GM13977 (cell line): ENCODE data around the gene CHST6.
"Not testable (repeated sequence)": the region's sequence is repeated elsewhere in the genome, so short reads cannot be mapped to it uniquely, and the experiment has no call there.

ENCODE experiments used
- DNase-seq: peaks from one replicate; pipeline ENCODE4 v3.0.0; 2012; ENCODE audit warnings: low spot score
- CTCF ChIP-seq: IDR thresholded peaks from 2 replicates; pipeline ENCODE4 v1.5.1; 2012; ENCODE audit warnings: mild to moderate bottlenecking, control low read depth; ENCODE audit not compliant: insufficient read depth; ENCODE audit errors: extremely low read depth, missing control alignments
- in situ Hi-C: fragments of 300-500 bp; cut with MboI; formaldehyde crosslinking; loops from one replicate; pipeline ENCODE4 v1.12.0; 2022; ENCODE audit warnings: low sequenced_read_pairs, low pct_unique_long_range_greater_than_20kb, mixed read lengths, inconsistent platforms; ENCODE audit not compliant: unreplicated experiment

CHST6 gene

DNA sequence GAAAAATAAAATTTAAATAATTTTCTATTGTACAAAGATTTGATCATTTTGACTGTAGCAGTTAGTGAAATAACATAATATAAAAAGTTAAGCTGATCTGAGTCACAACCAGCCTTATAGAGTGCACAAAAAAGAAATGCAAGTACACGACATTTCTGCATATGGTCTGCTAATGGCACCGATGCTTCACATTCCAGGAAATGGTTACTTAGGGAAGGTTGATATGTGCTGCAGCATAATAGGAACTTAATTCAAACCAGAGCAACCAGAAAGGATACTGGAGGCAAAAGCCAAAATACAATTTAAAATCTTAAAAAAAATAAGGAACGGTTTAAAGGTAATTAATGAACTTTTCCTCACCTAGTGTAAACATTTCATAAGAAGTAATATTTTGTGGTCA, 51.9 kb downstream of the CHST6 start:
- in situ Hi-C loops, result no loop called here
- DNase-seq, result no peak
- TF ChIP-seq CTCF, result no peak

DNA sequence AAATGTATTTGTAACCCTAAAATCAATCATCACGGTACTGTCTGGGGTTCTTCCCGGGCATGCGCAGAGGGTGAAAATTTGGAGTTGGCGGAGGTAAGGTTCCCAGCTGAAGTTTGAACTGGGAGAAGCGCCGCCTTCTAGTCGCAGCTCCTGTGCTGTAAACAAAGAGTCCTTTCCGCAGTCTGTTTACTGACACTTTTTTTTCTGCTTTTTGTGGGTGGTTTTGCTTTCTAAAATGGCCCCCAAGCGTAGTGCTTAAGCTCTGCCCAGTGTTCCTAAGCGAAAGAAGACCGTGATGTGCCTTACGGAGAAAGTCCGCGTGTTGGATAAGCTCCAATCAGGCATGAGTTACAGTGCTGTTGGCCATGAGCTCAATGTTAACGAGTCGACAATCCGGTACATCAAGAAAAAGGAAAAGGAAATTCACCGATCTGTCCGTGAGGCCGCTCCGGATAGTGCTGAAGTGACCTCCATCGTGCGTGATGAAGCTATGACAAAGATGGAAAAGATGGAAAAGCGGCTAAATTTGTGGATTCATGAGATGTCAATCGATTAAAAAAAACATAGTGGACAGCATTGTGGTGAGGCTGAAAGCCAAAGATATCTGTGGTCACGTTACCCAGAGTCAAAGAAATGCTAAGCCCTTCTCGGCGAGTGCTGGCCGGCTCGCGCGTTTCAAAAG, 61.4 kb downstream of the CHST6 start:
- peak; percentile 83 for DNase-seq
- TF ChIP-seq CTCF, result no peak
- in situ Hi-C loops, result no loop called here

DNA sequence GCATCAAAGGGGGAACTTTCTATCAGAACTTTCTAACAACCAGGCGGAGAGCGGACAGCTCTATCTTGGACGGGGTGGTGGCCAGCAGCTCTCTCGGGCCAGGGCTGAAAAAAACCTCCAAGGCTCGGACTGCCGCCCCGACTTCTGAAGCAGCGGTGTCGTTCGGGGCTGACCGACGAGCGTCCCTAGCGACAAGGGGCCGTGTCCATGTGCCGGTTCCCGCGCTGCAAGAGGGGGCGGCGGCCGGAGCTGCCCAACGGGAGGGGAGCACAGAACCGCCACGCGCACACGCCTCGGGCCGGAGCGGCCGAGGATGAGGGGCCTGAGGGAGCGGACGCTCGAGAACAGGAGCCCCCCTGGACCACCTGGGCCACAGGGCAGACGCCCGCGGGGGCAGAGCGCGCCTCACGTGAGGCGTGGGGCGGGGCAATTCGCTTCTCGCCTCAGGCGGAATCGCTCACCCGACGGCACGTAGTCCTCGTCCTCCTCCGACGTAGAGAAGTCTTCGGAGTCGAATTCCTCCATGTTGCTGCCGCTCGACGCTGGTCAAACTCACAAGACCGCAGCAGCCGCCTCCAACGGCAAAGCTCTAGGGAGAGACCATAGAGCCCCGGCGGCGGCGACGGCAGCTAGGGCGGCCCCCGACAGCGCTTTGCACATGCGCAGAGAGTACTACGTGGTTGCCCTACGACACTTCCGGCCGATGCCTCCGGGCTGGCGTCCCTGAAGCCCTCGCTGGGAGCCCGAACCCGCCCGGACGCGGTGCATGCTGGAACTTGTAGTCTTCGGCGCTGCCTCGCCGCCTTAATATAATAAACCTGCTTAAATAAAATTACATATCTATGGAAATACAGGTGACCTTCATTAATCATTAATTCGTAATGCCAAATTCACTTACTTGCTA, 62.2 kb downstream of the CHST6 start, which contains the start of gene CFDP1:
Gene CFDP1 (minus strand): TSS at position 676 of the 904 bp plus-strand sequence. CDS start 151 bp downstream, at position 525.
- no peak for TF ChIP-seq CTCF
- DNase-seq, result peak; percentile 97
- in situ Hi-C loops, result no loop called here

DNA sequence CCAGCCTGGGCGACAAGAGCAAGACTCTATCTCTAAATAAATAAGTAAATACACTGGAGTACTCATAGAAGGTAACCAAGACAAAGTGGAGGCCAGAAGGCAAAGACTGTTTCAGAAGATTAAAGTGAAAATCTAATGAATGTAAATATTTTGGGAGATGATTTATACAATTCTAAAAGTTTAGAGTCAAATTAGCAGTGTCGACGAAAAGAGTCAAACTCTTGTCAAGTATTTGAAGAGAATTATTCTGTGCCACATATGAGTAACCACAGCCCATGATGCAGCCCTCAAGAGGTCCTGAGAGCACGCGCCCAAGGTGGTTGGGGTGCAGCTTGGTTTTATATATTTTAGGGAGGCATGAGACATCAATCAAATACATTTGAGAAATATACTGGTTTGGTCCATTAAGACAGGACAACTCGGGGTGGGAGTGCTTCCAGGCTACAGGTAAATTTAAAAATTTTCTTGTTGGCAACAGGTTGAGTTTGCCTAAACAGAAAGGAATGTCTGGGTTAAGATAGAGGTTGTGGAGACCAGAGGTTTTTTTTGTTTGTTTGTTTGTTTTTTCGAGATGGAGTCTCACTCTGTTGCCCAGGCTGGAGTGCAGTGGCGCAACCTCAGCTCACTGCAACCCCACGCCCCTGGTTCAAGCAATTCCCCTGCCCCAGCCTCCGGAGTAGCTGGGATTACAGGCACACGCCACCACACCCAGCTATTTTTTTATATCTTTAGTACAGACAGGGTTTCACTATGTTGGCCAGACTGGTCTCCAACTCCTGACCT, 65.4 kb downstream of the CHST6 start:
- DNase-seq, result no peak
- TF ChIP-seq CTCF, result no peak
- in situ Hi-C loops, result no loop called here

GRCh38 chr16:75426524-75426923, 68.7 kb downstream of the CHST6 start:
- DNase-seq, in situ Hi-C loops: not testable (repeated sequence)

GRCh38 chr16:75424105-75424762, 71.0 kb downstream of the CHST6 start:
- DNase-seq, in situ Hi-C loops: not testable (repeated sequence)

DNA sequence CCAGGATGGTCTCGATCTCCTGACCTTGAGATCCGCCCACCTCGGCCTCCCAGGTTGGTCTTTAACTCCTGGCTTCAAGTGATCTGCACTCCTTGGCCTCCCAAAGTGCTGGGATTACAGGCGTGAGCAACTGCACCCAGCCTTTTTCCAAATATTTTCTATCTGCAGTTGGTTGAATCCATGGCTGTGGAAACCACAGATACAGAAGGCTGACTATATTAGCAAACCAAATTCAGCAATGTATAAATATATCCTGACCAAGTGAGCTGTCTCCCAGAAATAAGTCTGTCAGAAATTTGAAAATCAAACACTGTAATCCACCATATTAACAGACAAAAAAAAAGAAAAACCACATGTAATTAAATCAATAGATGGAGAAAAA, 71.5 kb downstream of the CHST6 start:
- DNase-seq, result no peak
- TF ChIP-seq CTCF, result no peak
- in situ Hi-C loops, result no loop called here
